IMR-90 (cell line): ENCODE results near the gene LDLRAD4. TPM values are rescaled to one million over a fixed set of nuclear protein-coding genes. Genes with fewer than 3 reads are reported as not detected.

ENCODE experiments used
- ATAC-seq: fragments of 200-7000 bp; cut with Tn5 transposase; 2 replicates; pipeline ENCODE4 v1.9.1; 2020; ENCODE audit warnings: low read depth, mild to moderate bottlenecking, moderate library complexity
- BruUV-seq: library from RNA; stranded (reverse); fragments of 400-500 nt; replicated peaks from 2 replicates; lab custom pipeline; 2021; lab: Mats Ljungman, UMichigan
- CTCF ChIA-PET: fragments of 300-600 bp; formaldehyde crosslinking; extraction: SDS; loops from one replicate; lab custom pipeline; 2021; ENCODE audit warnings: antibody characterized with exemption; lab: Yijun Ruan, JAX
- POLR2A ChIA-PET: fragments of 300-600 bp; sonication (Branson Sonifier 250); formaldehyde crosslinking; loops from one replicate; lab custom pipeline; 2022; ENCODE audit warnings: antibody characterized with exemption; ENCODE audit not compliant: unreplicated experiment; lab: Charles Lee
- DNase-seq: peaks from one replicate; pipeline ENCODE4 v3.0.0; 2013
- H2AFZ ChIP-seq: replicated peaks from 2 replicates; pipeline ENCODE3; 2013; ENCODE audit warnings: low read length, mild to moderate bottlenecking; ENCODE audit not compliant: poor library complexity
- H2AK5ac ChIP-seq: 2 replicates; pipeline ENCODE4 v1.6.1; 2013; ENCODE audit warnings: low read depth, low read length, inconsistent platforms
- H2AK9ac ChIP-seq: replicated peaks from 2 replicates; pipeline ENCODE3; 2013; ENCODE audit warnings: mild to moderate bottlenecking, low read depth, low read length, moderate library complexity; ENCODE audit not compliant: poor library complexity
- H2BK120ac ChIP-seq: 2 replicates; pipeline ENCODE4 v1.6.1; 2013; ENCODE audit warnings: low read depth, low read length, inconsistent platforms
- H2BK15ac ChIP-seq: 3 replicates; pipeline ENCODE4 v1.6.1; 2013; ENCODE audit warnings: low read depth, low read length, inconsistent platforms
- H2BK20ac ChIP-seq: 2 replicates; pipeline ENCODE4 v1.6.1; 2013; ENCODE audit warnings: low read depth, mild to moderate bottlenecking, inconsistent platforms, low read length, moderate library complexity
- H2BK5ac ChIP-seq: 2 replicates; pipeline ENCODE4 v1.6.1; 2013; ENCODE audit warnings: mild to moderate bottlenecking, low read depth, low read length, inconsistent platforms; ENCODE audit not compliant: poor library complexity, severe bottlenecking
- H3K14ac ChIP-seq: replicated peaks from 2 replicates; pipeline ENCODE4 v1.6.1; 2013; ENCODE audit warnings: low read depth, low read length, inconsistent platforms
- H3K18ac ChIP-seq: 2 replicates; pipeline ENCODE4 v1.6.1; 2013; ENCODE audit warnings: low read depth, low read length, control low read depth
- H3K23ac ChIP-seq: 2 replicates; pipeline ENCODE4 v1.6.1; 2013; ENCODE audit warnings: low read depth, low read length, inconsistent platforms
- H3K27ac ChIP-seq: 2 replicates; pipeline ENCODE4 v1.5.1; 2013; ENCODE audit warnings: mild to moderate bottlenecking, control low read depth, low read length; ENCODE audit not compliant: insufficient read depth
- H3K27me3 ChIP-seq: 2 replicates; pipeline ENCODE4 v1.6.1; 2013; ENCODE audit warnings: low read length; ENCODE audit not compliant: control insufficient read depth, insufficient read depth
- H3K36me3 ChIP-seq: 2 replicates; pipeline ENCODE4 v1.6.1; 2013; ENCODE audit warnings: low read length, mixed read lengths; ENCODE audit not compliant: control insufficient read depth, insufficient read depth
- H3K4ac ChIP-seq: 2 replicates; pipeline ENCODE4 v1.6.1; 2013; ENCODE audit warnings: low read depth, low read length, inconsistent platforms
- H3K4me1 ChIP-seq: 2 replicates; pipeline ENCODE4 v1.6.1; 2013; ENCODE audit warnings: low read length, mixed read lengths; ENCODE audit not compliant: control insufficient read depth, insufficient read depth
- H3K4me2 ChIP-seq: 2 replicates; pipeline ENCODE4 v1.6.1; 2013; ENCODE audit warnings: low read depth, mild to moderate bottlenecking, control low read depth, low read length, moderate library complexity
- H3K4me3 ChIP-seq: 2 replicates; pipeline ENCODE4 v1.5.1; 2013; ENCODE audit warnings: low read depth, mild to moderate bottlenecking, control low read depth, low read length, moderate library complexity; ENCODE audit not compliant: insufficient read depth
- H3K56ac ChIP-seq: 2 replicates; pipeline ENCODE4 v1.6.1; 2013; ENCODE audit warnings: low read length, inconsistent platforms; ENCODE audit not compliant: insufficient read depth; ENCODE audit errors: extremely low read depth
- H3K79me1 ChIP-seq, 2 experiments: 2 replicates each; pipeline ENCODE4 v1.6.1; 2013; ENCODE audit warnings: low read length in 2 of 2, inconsistent platforms in 1 of 2, low read depth in 1 of 2
- H3K9ac ChIP-seq: 2 replicates; pipeline ENCODE4 v1.6.1; 2013; ENCODE audit warnings: low read depth, low read length, control low read depth
- H3K9me1 ChIP-seq: 2 replicates; pipeline ENCODE4 v1.6.1; 2013; ENCODE audit warnings: low read length, inconsistent platforms; ENCODE audit not compliant: insufficient read depth
- H3K9me3 ChIP-seq: 2 replicates; pipeline ENCODE4 v1.6.1; 2013; ENCODE audit warnings: low read length; ENCODE audit not compliant: control insufficient read depth, insufficient read depth
- H4K20me1 ChIP-seq: 2 replicates; pipeline ENCODE4 v1.6.1; 2013; ENCODE audit warnings: low read length, inconsistent platforms; ENCODE audit not compliant: insufficient read depth
- H4K5ac ChIP-seq: 2 replicates; pipeline ENCODE4 v1.6.1; 2013; ENCODE audit warnings: mild to moderate bottlenecking, low read depth, low read length, control low read depth
- H4K8ac ChIP-seq, 2 experiments: 2 replicates each; pipeline ENCODE4 v1.6.1; 2013; ENCODE audit warnings: low read depth in 2 of 2, low read length in 2 of 2, control low read depth in 1 of 2, inconsistent platforms in 1 of 2
- H4K91ac ChIP-seq: 2 replicates; pipeline ENCODE4 v1.6.1; 2013; ENCODE audit warnings: low read depth, low read length, inconsistent platforms; ENCODE audit not compliant: insufficient read depth
- BHLHE40 ChIP-seq: fragments of 150-350 bp; IDR thresholded peaks from 2 replicates; pipeline ENCODE4 v1.6.1; 2016; ENCODE audit warnings: mild to moderate bottlenecking, low read depth, low read length
- CEBPB ChIP-seq: IDR thresholded peaks from 2 replicates; pipeline ENCODE4 v1.6.1; 2012; ENCODE audit warnings: low read depth, low read length, improper control_type of control experiment
- CHD1 ChIP-seq: IDR thresholded peaks from 2 replicates; pipeline ENCODE4 v1.6.1; 2012; ENCODE audit warnings: low read depth, low read length, improper control_type of control experiment
- CTCF ChIP-seq: conservative IDR thresholded peaks from 2 replicates; pipeline ENCODE4 v1.5.1; 2012; ENCODE audit warnings: mild to moderate bottlenecking, low read depth, low read length, improper control_type of control experiment
- ELK1 ChIP-seq: fragments of 150-350 bp; IDR thresholded peaks from 2 replicates; pipeline ENCODE4 v1.6.1; 2016; ENCODE audit warnings: low read depth, mild to moderate bottlenecking, low read length, moderate library complexity, borderline replicate concordance
- FOS ChIP-seq: fragments of 150-350 bp; IDR thresholded peaks from 2 replicates; pipeline ENCODE4 v1.6.1; 2016; ENCODE audit warnings: low read depth, low read length
- MAFK ChIP-seq: IDR thresholded peaks from 2 replicates; pipeline ENCODE4 v1.6.1; 2012; ENCODE audit warnings: low read depth, low read length, improper control_type of control experiment
- MAZ ChIP-seq: IDR thresholded peaks from 2 replicates; pipeline ENCODE4 v1.6.1; 2012; ENCODE audit warnings: low read depth, mild to moderate bottlenecking, low read length, improper control_type of control experiment, moderate library complexity, borderline replicate concordance
- MXI1 ChIP-seq: IDR thresholded peaks from 2 replicates; pipeline ENCODE4 v1.6.1; 2012; ENCODE audit warnings: low read depth, mild to moderate bottlenecking, low read length, moderate library complexity, borderline replicate concordance
- NFE2L2 ChIP-seq: fragments of 150-350 bp; IDR thresholded peaks from 2 replicates; pipeline ENCODE4 v1.6.1; 2016; ENCODE audit warnings: low read depth, mild to moderate bottlenecking, low read length
- POLR2A ChIP-seq: IDR thresholded peaks from 2 replicates; pipeline ENCODE4 v1.6.1; 2012; ENCODE audit warnings: mild to moderate bottlenecking, low read depth, low read length
- RAD21 ChIP-seq: IDR thresholded peaks from 2 replicates; pipeline ENCODE4 v1.6.1; 2012; ENCODE audit warnings: low read length, improper control_type of control experiment
- RCOR1 ChIP-seq: IDR thresholded peaks from 2 replicates; pipeline ENCODE4 v1.6.1; 2012; ENCODE audit warnings: mild to moderate bottlenecking, low read length, improper control_type of control experiment; ENCODE audit not compliant: insufficient replicate concordance
- RFX5 ChIP-seq: IDR thresholded peaks from 2 replicates; pipeline ENCODE4 v1.8.0; 2012; ENCODE audit warnings: low read depth, mild to moderate bottlenecking, low read length, moderate library complexity
- SMC3 ChIP-seq: fragments of 150-350 bp; IDR thresholded peaks from 2 replicates; pipeline ENCODE4 v1.6.1; 2016; ENCODE audit warnings: low read depth, mild to moderate bottlenecking, antibody characterized with exemption, low read length, moderate library complexity
- USF2 ChIP-seq: fragments of 150-350 bp; IDR thresholded peaks from 2 replicates; pipeline ENCODE4 v1.6.1; 2017; ENCODE audit warnings: mild to moderate bottlenecking, antibody characterized with exemption, low read length, low read depth
- WGBS, 2 experiments: methylation state at CpG; one replicate each; pipeline versions ENCODE4 v1.1.5 to v1.1.7; 2013; ENCODE audit warnings: missing lambda C conversion rate in 2 of 2; ENCODE audit not compliant: insufficient read length in 1 of 2; ENCODE audit errors: extremely low coverage in 2 of 2; 5-methylcytosine and 5-hydroxymethylcytosine counted together
- dilution Hi-C: fragments of 300-500 bp; cut with HindIII; formaldehyde crosslinking; loops from one replicate; pipeline ENCODE4 v1.14.3; 2018; ENCODE audit warnings: low sequenced_read_pairs; ENCODE audit not compliant: unreplicated experiment
- in situ Hi-C: fragments of 300-500 bp; cut with MboI; formaldehyde crosslinking; loops from 3 replicates; pipeline ENCODE4 v1.14.3; 2019; ENCODE audit warnings: low sequenced_read_pairs, inconsistent platforms, mixed read lengths
- intact Hi-C: fragments of 100-400 bp; cut with micrococcal nuclease; formaldehyde crosslinking; loops from 2 replicates; pipeline ENCODE4 v1.10.0; 2022
- polyA plus RNA-seq, 3 experiments: library from polyadenylated mRNA; depleted of rRNA; stranded (reverse); fragments of >200 nt; gene quantifications; 2 replicates each; pipeline ENCODE4 v1.2.3, GENCODE V29; 2012; ENCODE audit warnings: low replicate concordance in 1 of 3
- total RNA-seq: library from RNA; depleted of rRNA; stranded (reverse); fragments of >200 nt; gene quantifications from 2 replicates; pipeline ENCODE4 v1.2.3, GENCODE V29; 2012

LDLRAD4 gene
- total and polyA plus RNA-seq, 2 of the 4 experiments (the other 2 are of a cell fraction) = not detected

GRCh38 chr18:13229001-13229671 lies 10.6 kb downstream of the LDLRAD4 start:
- H3K18ac ChIP-seq = no peak overlapping the region
- H3K9ac ChIP-seq = no peak overlapping the region
- no peak overlapping the region for H3K23ac ChIP-seq
- in situ Hi-C loops (no loop called here), dilution Hi-C loops (no loop called here), intact Hi-C loops (no loop called here)
- H3K79me1 ChIP-seq = no peaks in the 10 kb centered on the region
- no peak overlapping the region for H4K8ac ChIP-seq
- no peak overlapping the region for H3K14ac ChIP-seq
- H3K9me3 ChIP-seq = no peaks in the 10 kb centered on the region
- BruUV-seq = no TSS peak
- H3K36me3 ChIP-seq = no peaks in the 10 kb centered on the region
- H3K56ac ChIP-seq = no peak overlapping the region
- H2BK120ac ChIP-seq = no peak overlapping the region
- H2BK20ac ChIP-seq = no peak overlapping the region
- no peak overlapping the region for H3K4me3 ChIP-seq
- no peak overlapping the region for H2AK5ac ChIP-seq
- H4K5ac ChIP-seq = no peak overlapping the region
- H3K4me1 ChIP-seq = no peaks in the 10 kb centered on the region
- H4K20me1 ChIP-seq = no peaks in the 10 kb centered on the region
- ATAC-seq = no peak
- H3K4me2 ChIP-seq = no peak overlapping the region
- ChIA-PET POLR2A (no interaction called here), CTCF (no interaction called here)
- H3K9me1 ChIP-seq = no peaks in the 10 kb centered on the region
- no peak overlapping the region for H3K4ac ChIP-seq
- no peak overlapping the region for H4K91ac ChIP-seq
- H3K27ac ChIP-seq = no peak overlapping the region
- DNase-seq = no peak
- TF ChIP-seq USF2 (no peak), RAD21 (no peak), MAFK (no peak), CTCF (no peak), MXI1 (no peak), POLR2A (no peak), FOS (no peak), CHD1 (no peak), SMC3 (no peak), NFE2L2 (no peak), ELK1 (no peak), RFX5 (no peak), RCOR1 (no peak), CEBPB (no peak), MAZ (no peak), BHLHE40 (no peak)
- no peak overlapping the region for H2AFZ ChIP-seq
- peaks cover 20% of the 10 kb centered on the region; the same call in 1 of the 2 replicates for H3K27me3 ChIP-seq
- no peak overlapping the region for H2BK15ac ChIP-seq
- H2BK5ac ChIP-seq = no peak overlapping the region
- no peak overlapping the region for H2AK9ac ChIP-seq
- WGBS, 2 experiments = 86% methylated on average over 7 of the region's 13 CpGs; no CpG with 5 or more reads in 1 of the 2 experiments
